Astrocyte (in vitro differentiated cells and primary cell): ENCODE measurements around the gene EXOC5. TPM values are rescaled to one million over a fixed set of nuclear protein-coding genes. Genes with fewer than 3 reads are reported as not detected.

Experiments used
- DNase-seq: peaks from one replicate; pipeline ENCODE4 v3.0.0-alpha.2; 2010; ENCODE audit warnings: low read depth
- FAIRE-seq: peaks from 2 replicates; lab custom pipeline; 2011; peaks lifted over from hg19 to GRCh38; lab: Jason Lieb, UNC
- H2AFZ ChIP-seq: 2 replicates; pipeline ENCODE4 v1.6.0; 2012; ENCODE audit warnings: low read depth, low read length, inconsistent platforms
- H3K27ac ChIP-seq: 2 replicates; pipeline ENCODE4 v1.5.1; 2011; ENCODE audit warnings: low read depth, low read length, inconsistent platforms
- H3K27me3 ChIP-seq: 2 replicates; pipeline ENCODE4 v1.6.0; 2011; ENCODE audit warnings: low read length, inconsistent platforms; ENCODE audit not compliant: insufficient read depth
- H3K36me3 ChIP-seq: 2 replicates; pipeline ENCODE4 v1.5.1; 2011; ENCODE audit warnings: low read length, inconsistent platforms; ENCODE audit not compliant: insufficient read depth
- H3K4me1 ChIP-seq: 2 replicates; pipeline ENCODE4 v1.5.1; 2011; ENCODE audit warnings: low read length, inconsistent platforms; ENCODE audit not compliant: insufficient read depth
- H3K4me2 ChIP-seq: 2 replicates; pipeline ENCODE4 v1.6.0; 2012; ENCODE audit warnings: low read length, inconsistent platforms
- H3K4me3 ChIP-seq: 2 replicates; pipeline ENCODE4 v1.5.1; 2011; ENCODE audit warnings: low read depth, mild to moderate bottlenecking, low read length, inconsistent platforms; ENCODE audit not compliant: insufficient read depth
- H3K79me2 ChIP-seq: 2 replicates; pipeline ENCODE4 v1.6.0; 2012; ENCODE audit warnings: mild to moderate bottlenecking, low read length, inconsistent platforms; ENCODE audit not compliant: insufficient read depth
- H3K9ac ChIP-seq: 2 replicates; pipeline ENCODE4 v1.6.0; 2012; ENCODE audit warnings: mild to moderate bottlenecking, low read length, inconsistent platforms
- H3K9me3 ChIP-seq: 2 replicates; pipeline ENCODE4 v1.5.1; 2012; ENCODE audit warnings: low read depth, mild to moderate bottlenecking, low read length, inconsistent platforms; ENCODE audit not compliant: insufficient read depth
- H4K20me1 ChIP-seq: 2 replicates; pipeline ENCODE4 v1.6.0; 2012; ENCODE audit warnings: low read length, inconsistent platforms; ENCODE audit not compliant: insufficient read depth
- H3K27ac Mint-ChIP-seq: one replicate; pipeline ENCODE4 v1.8.0; 2021; ENCODE audit warnings: mild to moderate bottlenecking, mixed read lengths; ENCODE audit not compliant: unreplicated experiment
- H3K27me3 Mint-ChIP-seq: one replicate; pipeline ENCODE4 v1.8.0; 2021; ENCODE audit warnings: low read depth, mixed read lengths; ENCODE audit not compliant: unreplicated experiment
- H3K36me3 Mint-ChIP-seq: one replicate; pipeline ENCODE4 v1.8.0; 2021; ENCODE audit warnings: low read depth, mixed read lengths; ENCODE audit not compliant: unreplicated experiment
- H3K4me1 Mint-ChIP-seq: one replicate; pipeline ENCODE4 v1.8.0; 2021; ENCODE audit warnings: low read depth, mixed read lengths; ENCODE audit not compliant: unreplicated experiment
- H3K4me3 Mint-ChIP-seq: one replicate; pipeline ENCODE4 v1.8.0; 2021; ENCODE audit warnings: mild to moderate bottlenecking, moderate library complexity, mixed read lengths; ENCODE audit not compliant: unreplicated experiment
- H3K9me3 Mint-ChIP-seq: one replicate; pipeline ENCODE4 v1.8.0; 2021; ENCODE audit warnings: mild to moderate bottlenecking, mixed read lengths; ENCODE audit not compliant: unreplicated experiment
- CTCF ChIP-seq: IDR thresholded peaks from 2 replicates; pipeline ENCODE4 v1.5.1; 2011; ENCODE audit warnings: low read depth, mild to moderate bottlenecking, inconsistent platforms, low read length, moderate library complexity; ENCODE audit not compliant: insufficient read depth
- EZH2 ChIP-seq: IDR thresholded peaks from 2 replicates; pipeline ENCODE4 v1.6.1; 2012; ENCODE audit warnings: mild to moderate bottlenecking, low read length, inconsistent platforms; ENCODE audit not compliant: insufficient read depth
- total RNA-seq: library from RNA; stranded (reverse); gene quantifications from 2 replicates; pipeline ENCODE4 v1.2.1, GENCODE V29; 2021

Gene EXOC5
- total RNA-seq, 1 donor from 2014 or later, result 94.2 TPM

DNA sequence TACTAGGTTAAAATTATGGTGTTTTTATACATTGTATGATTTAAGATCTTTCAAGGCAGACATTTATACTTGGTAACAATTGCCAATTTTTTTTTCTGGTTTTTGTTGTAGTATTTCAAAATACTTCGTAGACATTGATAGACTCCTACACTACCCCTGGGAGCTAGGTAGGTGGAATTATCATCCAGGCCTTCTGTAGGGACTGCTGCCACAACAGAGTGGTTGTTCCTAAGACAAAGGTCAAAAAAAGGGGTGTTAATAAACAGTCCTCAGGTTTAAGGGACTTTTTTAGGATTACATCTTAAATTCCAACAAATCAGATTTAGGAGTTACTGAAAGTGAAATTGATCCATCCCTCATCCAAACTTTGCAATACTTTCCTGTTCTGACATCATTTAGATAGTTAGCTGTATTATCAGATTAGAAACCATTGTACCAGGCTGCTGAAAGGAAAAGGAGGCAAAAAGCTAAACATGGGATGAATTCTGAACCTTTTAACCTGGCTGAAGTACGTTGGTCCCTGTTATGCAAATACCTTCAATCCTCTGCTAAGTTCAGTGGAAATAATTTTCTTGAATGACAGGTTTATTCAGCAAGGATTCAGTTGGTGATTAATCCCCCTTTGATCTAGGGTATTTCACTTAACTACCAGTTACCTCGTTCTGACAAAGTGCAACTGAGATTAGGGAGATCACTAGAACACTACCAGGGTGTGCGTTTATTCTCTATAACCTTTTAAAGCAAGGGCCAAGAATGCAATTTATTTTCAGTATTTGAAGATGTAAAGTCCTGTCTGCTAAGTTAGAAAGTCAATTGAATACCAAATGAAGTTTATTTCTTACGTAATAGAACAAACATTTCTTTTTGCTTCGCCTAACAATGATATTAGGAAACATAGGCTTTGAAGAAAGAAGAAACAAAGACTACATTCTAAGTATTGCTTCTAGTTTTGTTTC, 23.3 kb upstream of the EXOC5 start:
- Histone ChIP-seq H3K36me3 (no peaks in the 10 kb centered on the region), H3K4me1 (no peaks in the 10 kb centered on the region), H3K4me2 (no peak overlapping the region), H3K4me3 (no peak overlapping the region), H3K79me2 (no peaks in the 10 kb centered on the region), H2AFZ (no peak overlapping the region), H3K9me3 (no peaks in the 10 kb centered on the region), H3K9ac (no peak overlapping the region), H3K27me3 (no peaks in the 10 kb centered on the region), H3K27ac (no peak overlapping the region), H4K20me1 (no peaks in the 10 kb centered on the region)
- Mint-ChIP-seq H3K9me3 (no peaks in the 10 kb centered on the region), H3K4me1 (no peaks in the 10 kb centered on the region), H3K4me3 (no peak overlapping the region), H3K36me3 (no peaks in the 10 kb centered on the region), H3K27me3 (no peaks in the 10 kb centered on the region), H3K27ac (no peak overlapping the region)
- DNase-seq (no peak), FAIRE-seq (no peak)
- TF ChIP-seq CTCF, result no peak
- TF ChIP-seq EZH2, result no peak

DNA sequence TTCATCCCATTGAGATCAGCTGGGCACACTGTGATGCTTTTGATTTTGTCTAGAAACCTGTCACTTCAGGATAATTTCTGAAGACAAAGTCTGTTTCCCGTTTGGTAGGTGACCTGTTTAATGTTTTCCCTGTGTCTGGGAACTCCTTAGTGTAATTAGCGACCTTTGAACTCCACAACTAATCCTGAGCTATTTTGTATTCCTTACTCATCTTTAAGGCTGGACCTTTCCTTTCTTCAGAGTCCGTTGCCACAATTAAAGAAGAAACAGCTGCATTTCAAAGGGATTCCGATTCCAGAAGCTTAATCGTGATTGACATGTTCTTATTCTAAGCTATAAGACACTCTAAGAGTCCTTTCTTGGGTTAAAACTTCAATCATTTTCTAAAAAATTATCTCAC, 22.0 kb upstream of the EXOC5 start:
- Histone ChIP-seq H3K4me1 (no peaks in the 10 kb centered on the region), H3K9ac (no peak overlapping the region), H3K27ac (no peak overlapping the region), H3K27me3 (no peaks in the 10 kb centered on the region), H2AFZ (no peak overlapping the region), H3K4me2 (no peak overlapping the region), H3K79me2 (no peaks in the 10 kb centered on the region), H3K9me3 (no peaks in the 10 kb centered on the region), H4K20me1 (no peaks in the 10 kb centered on the region), H3K4me3 (no peak overlapping the region), H3K36me3 (peaks cover 3% of the 10 kb centered on the region)
- TF ChIP-seq EZH2, result no peak
- no peak for TF ChIP-seq CTCF
- H3K27me3 Mint-ChIP-seq, result no peaks in the 10 kb centered on the region
- H3K9me3 Mint-ChIP-seq, result no peaks in the 10 kb centered on the region
- H3K36me3 Mint-ChIP-seq, result no peaks in the 10 kb centered on the region
- DNase-seq (no peak), FAIRE-seq (no peak)
- H3K27ac Mint-ChIP-seq, result no peak overlapping the region
- H3K4me3 Mint-ChIP-seq, result no peak overlapping the region
- H3K4me1 Mint-ChIP-seq, result no peaks in the 10 kb centered on the region

- Histone ChIP-seq H3K79me2 (no peaks in the 10 kb centered on the region), H4K20me1 (no peaks in the 10 kb centered on the region), H3K27me3 (no peaks in the 10 kb centered on the region), H3K36me3 (peaks cover 3% of the 10 kb centered on the region), H3K4me3 (no peak overlapping the region), H3K9me3 (no peaks in the 10 kb centered on the region), H2AFZ (no peak overlapping the region), H3K27ac (no peak overlapping the region), H3K4me1 (no peaks in the 10 kb centered on the region), H3K4me2 (no peak overlapping the region), H3K9ac (no peak overlapping the region)
- Mint-ChIP-seq H3K27ac (no peak overlapping the region), H3K4me3 (no peak overlapping the region), H3K4me1 (no peaks in the 10 kb centered on the region), H3K27me3 (no peaks in the 10 kb centered on the region), H3K9me3 (no peaks in the 10 kb centered on the region), H3K36me3 (peaks cover 3% of the 10 kb centered on the region)
- no peak for TF ChIP-seq EZH2
- TF ChIP-seq CTCF, result no peak
- FAIRE-seq (no peak), DNase-seq (no peak)
These were observed 19.0 kb upstream of the EXOC5 start for GRCh38 chr14:57287745-57288144.
